Measurements from ENCODE around the gene ATAD3A.

ATAD3A gene

DNA sequence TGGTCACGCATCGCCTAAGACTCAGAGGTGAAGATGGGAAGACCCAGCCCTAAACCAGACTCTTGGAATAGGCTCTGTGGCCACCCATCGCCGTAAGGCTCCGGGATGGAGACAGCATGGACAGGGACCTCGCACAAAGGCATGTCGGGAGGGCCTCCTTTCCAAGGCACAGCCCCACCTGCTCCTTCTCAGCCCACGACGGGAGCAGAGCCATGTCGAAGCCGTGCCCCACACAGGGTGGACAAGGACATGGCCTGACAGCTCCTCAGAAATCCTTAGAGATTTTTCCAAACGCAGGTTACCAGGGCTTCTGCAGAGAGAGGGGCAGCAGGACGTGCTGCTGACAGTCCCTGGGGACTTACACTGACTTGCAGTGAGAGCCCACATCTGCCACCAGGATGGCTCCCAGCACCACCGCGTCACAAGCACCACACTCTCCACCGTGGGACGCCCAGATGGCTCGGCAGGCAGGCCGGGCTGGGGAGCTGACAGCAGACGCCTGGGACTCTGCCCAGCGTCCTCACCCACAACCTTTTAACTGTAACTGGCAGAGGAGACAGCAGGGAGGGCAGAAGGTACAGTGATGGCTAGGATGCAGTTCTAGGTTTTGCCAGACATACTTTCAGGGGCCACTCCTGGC, 50.7 kb downstream of the ATAD3A start:
- Histone ChIP-seq H3K27ac (ENCODE audit: low read length) (no peak overlapping the region), H2AFZ (ENCODE audit: low read depth, low read length) (no peak overlapping the region), H3K27me3 (ENCODE audit: low read depth, low read length) (no peaks in the 10 kb centered on the region), H3K79me2 (ENCODE audit: low read length) (peaks cover 36% of the 10 kb centered on the region), H3K9me3 (ENCODE audit: insufficient read depth, low read length) (no peaks in the 10 kb centered on the region), H4K20me1 (ENCODE audit: insufficient read depth, low read length) (peaks cover 31% of the 10 kb centered on the region), H3K4me2 (ENCODE audit: low read length) (no peak overlapping the region), H3K36me3 (replicated peaks; ENCODE audit: low read depth, low read length) (peaks cover 43% of the 10 kb centered on the region), H3K4me3 (ENCODE audit: low read length) (no peak overlapping the region), H3K4me1 (ENCODE audit: low read length) (no peaks in the 10 kb centered on the region), H3K9ac (ENCODE audit: low read length) (no peak overlapping the region)
- TF ChIP-seq, protein P1, sequence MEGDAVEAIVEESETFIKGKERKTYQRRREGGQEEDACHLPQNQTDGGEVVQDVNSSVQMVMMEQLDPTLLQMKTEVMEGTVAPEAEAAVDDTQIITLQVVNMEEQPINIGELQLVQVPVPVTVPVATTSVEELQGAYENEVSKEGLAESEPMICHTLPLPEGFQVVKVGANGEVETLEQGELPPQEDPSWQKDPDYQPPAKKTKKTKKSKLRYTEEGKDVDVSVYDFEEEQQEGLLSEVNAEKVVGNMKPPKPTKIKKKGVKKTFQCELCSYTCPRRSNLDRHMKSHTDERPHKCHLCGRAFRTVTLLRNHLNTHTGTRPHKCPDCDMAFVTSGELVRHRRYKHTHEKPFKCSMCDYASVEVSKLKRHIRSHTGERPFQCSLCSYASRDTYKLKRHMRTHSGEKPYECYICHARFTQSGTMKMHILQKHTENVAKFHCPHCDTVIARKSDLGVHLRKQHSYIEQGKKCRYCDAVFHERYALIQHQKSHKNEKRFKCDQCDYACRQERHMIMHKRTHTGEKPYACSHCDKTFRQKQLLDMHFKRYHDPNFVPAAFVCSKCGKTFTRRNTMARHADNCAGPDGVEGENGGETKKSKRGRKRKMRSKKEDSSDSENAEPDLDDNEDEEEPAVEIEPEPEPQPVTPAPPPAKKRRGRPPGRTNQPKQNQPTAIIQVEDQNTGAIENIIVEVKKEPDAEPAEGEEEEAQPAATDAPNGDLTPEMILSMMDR (IDR thresholded peaks at IDR 0.05; ENCODE audit: low read depth, low read length): no peak
- TF ChIP-seq EZH2phosphoT487 (IDR thresholded peaks at IDR 0.05; ENCODE audit: low read depth): no peak

DNA sequence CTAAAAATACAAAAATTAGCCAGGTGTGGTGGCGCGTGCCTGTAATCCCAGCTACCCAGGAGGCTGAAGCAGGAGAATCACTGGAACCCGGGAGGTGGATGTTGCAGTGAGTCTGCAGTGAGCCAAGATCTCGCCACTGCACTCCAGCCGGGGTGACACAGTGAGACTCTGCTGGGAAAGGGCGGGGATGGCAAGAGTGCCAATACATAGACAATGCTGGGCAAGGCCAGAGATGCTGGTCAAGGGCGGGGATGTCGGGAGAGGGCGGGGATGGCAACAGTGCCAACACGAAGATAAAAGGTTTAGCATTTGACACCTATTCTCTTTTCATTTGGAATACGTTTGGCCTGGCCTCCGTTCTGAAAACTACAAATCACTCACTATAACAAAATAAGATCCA, 51.7 kb downstream of the ATAD3A start:
- H3K27ac ChIP-seq (ENCODE audit: low read length): no peak overlapping the region
- H3K36me3 ChIP-seq (replicated peaks; ENCODE audit: low read depth, low read length): peaks cover 47% of the 10 kb centered on the region
- no peak for TF ChIP-seq EZH2phosphoT487 (IDR thresholded peaks at IDR 0.05; ENCODE audit: low read depth)
- TF ChIP-seq, protein P1 (IDR thresholded peaks at IDR 0.05; ENCODE audit: low read depth, low read length): no peak
- peaks cover 40% of the 10 kb centered on the region for H4K20me1 ChIP-seq (ENCODE audit: insufficient read depth, low read length)
- no peak overlapping the region for H2AFZ ChIP-seq (ENCODE audit: low read depth, low read length)
- no peaks in the 10 kb centered on the region for H3K9me3 ChIP-seq (ENCODE audit: insufficient read depth, low read length)
- H3K4me1 ChIP-seq (ENCODE audit: low read length): no peaks in the 10 kb centered on the region
- H3K4me2 ChIP-seq (ENCODE audit: low read length): no peak overlapping the region
- no peak overlapping the region for H3K9ac ChIP-seq (ENCODE audit: low read length)
- no peak overlapping the region for H3K4me3 ChIP-seq (ENCODE audit: low read length)
- peaks cover 46% of the 10 kb centered on the region for H3K79me2 ChIP-seq (ENCODE audit: low read length)
- no peaks in the 10 kb centered on the region for H3K27me3 ChIP-seq (ENCODE audit: low read depth, low read length)

DNA sequence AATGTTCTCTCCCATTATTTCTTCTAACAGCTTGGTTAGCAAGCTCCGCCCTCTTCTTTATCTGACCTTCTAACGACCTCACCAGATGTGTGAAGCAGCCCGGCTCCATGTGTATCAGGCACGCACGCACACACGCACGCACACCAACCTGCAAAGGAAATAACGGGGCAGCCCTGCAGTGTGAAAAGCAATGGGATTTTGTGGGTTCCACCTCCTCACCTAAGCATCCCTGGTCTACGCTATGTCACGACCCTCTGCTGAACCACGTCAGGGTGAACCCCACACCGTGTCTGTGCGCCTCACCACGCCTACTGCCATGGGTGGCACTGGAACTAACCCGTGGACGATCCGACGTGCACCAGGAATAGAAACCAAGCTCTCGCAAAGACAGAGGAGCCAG, 52.3 kb downstream of the ATAD3A start:
- Histone ChIP-seq H3K4me1 (ENCODE audit: low read length) (no peaks in the 10 kb centered on the region), H3K4me3 (ENCODE audit: low read length) (no peak overlapping the region), H3K27me3 (ENCODE audit: low read depth, low read length) (no peaks in the 10 kb centered on the region), H3K79me2 (ENCODE audit: low read length) (peaks cover 52% of the 10 kb centered on the region), H3K9ac (ENCODE audit: low read length) (no peak overlapping the region), H4K20me1 (ENCODE audit: insufficient read depth, low read length) (peaks cover 42% of the 10 kb centered on the region), H3K36me3 (replicated peaks; ENCODE audit: low read depth, low read length) (peaks cover 47% of the 10 kb centered on the region), H3K9me3 (ENCODE audit: insufficient read depth, low read length) (no peaks in the 10 kb centered on the region), H3K4me2 (ENCODE audit: low read length) (no peak overlapping the region), H3K27ac (ENCODE audit: low read length) (no peak overlapping the region), H2AFZ (ENCODE audit: low read depth, low read length) (no peak overlapping the region)
- no peak for TF ChIP-seq EZH2phosphoT487 (IDR thresholded peaks at IDR 0.05; ENCODE audit: low read depth)
- TF ChIP-seq, protein P1 (IDR thresholded peaks at IDR 0.05; ENCODE audit: low read depth, low read length): no peak

DNA sequence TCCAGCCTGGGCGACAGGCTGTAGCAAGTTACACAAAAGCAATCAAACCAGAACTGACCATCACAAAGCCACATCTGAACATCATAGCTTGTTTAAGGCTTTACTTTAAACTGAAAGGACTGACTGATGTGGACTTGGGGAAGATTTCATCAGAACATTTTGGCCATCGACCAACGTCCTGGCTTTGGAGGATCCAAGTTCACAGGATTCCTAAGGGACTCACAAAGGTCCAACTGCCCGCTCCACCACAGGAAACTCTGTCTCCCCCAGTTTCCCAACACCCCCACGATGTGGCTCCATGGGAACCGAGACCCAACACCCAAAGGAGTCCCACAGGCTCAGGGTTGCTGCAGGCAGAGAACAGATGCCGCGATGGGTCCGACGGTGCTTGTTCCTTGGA, 53.4 kb downstream of the ATAD3A start:
- TF ChIP-seq EZH2phosphoT487 (IDR thresholded peaks at IDR 0.05; ENCODE audit: low read depth): no peak
- TF ChIP-seq, protein P1 (IDR thresholded peaks at IDR 0.05; ENCODE audit: low read depth, low read length): no peak
- Histone ChIP-seq H2AFZ (ENCODE audit: low read depth, low read length) (no peak overlapping the region), H3K9ac (ENCODE audit: low read length) (no peak overlapping the region), H3K4me3 (ENCODE audit: low read length) (no peak overlapping the region), H4K20me1 (ENCODE audit: insufficient read depth, low read length) (peaks cover 53% of the 10 kb centered on the region), H3K4me1 (ENCODE audit: low read length) (no peaks in the 10 kb centered on the region), H3K27ac (ENCODE audit: low read length) (no peak overlapping the region), H3K79me2 (ENCODE audit: low read length) (peaks cover 63% of the 10 kb centered on the region), H3K27me3 (ENCODE audit: low read depth, low read length) (no peaks in the 10 kb centered on the region), H3K9me3 (ENCODE audit: insufficient read depth, low read length) (no peaks in the 10 kb centered on the region), H3K36me3 (replicated peaks; ENCODE audit: low read depth, low read length) (peaks cover 50% of the 10 kb centered on the region), H3K4me2 (ENCODE audit: low read length) (no peak overlapping the region)
